Central memory CD8-positive, alpha-beta T cell (primary cell): ENCODE results near the gene ANKRD40.
A peak's percentile ranks its signal among the peaks of the same experiment; 100 is the strongest.
"Not testable (repeated sequence)": the region's sequence is repeated elsewhere in the genome, so short reads cannot be mapped to it uniquely, and the experiment has no call there.

Source experiments
- ATAC-seq: fragments of 150-1000 bp; cut with Tn5 transposase; replicated peaks from 2 replicates; pipeline ENCODE4 v1.10.0; 2022; ENCODE audit warnings: mild to moderate bottlenecking, moderate FRiP score, moderate number of reproducible peaks; ENCODE audit not compliant: poor library complexity, severe bottlenecking; ENCODE audit errors: extremely low read depth
- DNase-seq, 2 donors: peaks; one replicate each; pipeline ENCODE4 v3.0.0; 2021; ENCODE audit warnings: low spot score in 2 of 2
- H3K27ac Mint-ChIP-seq: one replicate; pipeline ENCODE4 v1.8.0; 2022; ENCODE audit warnings: low read depth, mild to moderate bottlenecking, moderate library complexity, mixed read lengths
- H3K27me3 Mint-ChIP-seq: one replicate; pipeline ENCODE4 v1.8.0; 2022; ENCODE audit warnings: mixed read lengths
- H3K36me3 Mint-ChIP-seq: one replicate; pipeline ENCODE4 v1.8.0; 2022; ENCODE audit warnings: mild to moderate bottlenecking, moderate library complexity, mixed read lengths; ENCODE audit not compliant: insufficient read depth
- H3K4me1 Mint-ChIP-seq: one replicate; pipeline ENCODE4 v1.8.0; 2022; ENCODE audit warnings: mixed read lengths
- H3K4me3 Mint-ChIP-seq: one replicate; pipeline ENCODE4 v1.8.0; 2022; ENCODE audit warnings: mild to moderate bottlenecking, moderate library complexity, mixed read lengths
- H3K9me3 Mint-ChIP-seq: one replicate; pipeline ENCODE4 v1.8.0; 2022; ENCODE audit warnings: mixed read lengths

ANKRD40 gene

DNA sequence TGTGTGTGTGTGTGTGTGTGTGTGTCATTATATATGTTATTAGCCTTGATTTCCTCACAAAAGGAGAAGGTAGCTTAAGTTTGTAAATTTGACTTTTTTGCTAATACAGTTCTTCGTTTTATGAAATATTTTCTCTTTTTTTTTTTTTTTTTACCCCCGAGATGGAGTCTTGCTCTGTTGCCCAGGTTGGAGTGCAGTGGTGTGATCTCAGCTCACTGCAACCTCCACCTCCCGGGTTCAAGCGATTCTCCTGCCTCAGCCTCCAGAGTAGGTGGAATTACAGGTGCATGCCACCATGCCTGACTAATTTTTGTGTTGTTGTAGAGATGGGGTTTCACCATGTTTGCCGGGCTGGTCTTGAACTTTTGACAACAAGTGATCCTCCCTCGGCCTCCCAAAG, 16.9 kb upstream of the ANKRD40 start:
- not testable (repeated sequence) for H3K4me3 Mint-ChIP-seq, ATAC-seq, H3K9me3 Mint-ChIP-seq, H3K27me3 Mint-ChIP-seq, DNase-seq, H3K27ac Mint-ChIP-seq
- Mint-ChIP-seq H3K4me1 (peaks cover 66% of the 10 kb centered on the region), H3K36me3 (peaks cover 17% of the 10 kb centered on the region)

- H3K36me3 Mint-ChIP-seq = peaks cover 24% of the 10 kb centered on the region
- H3K4me3 Mint-ChIP-seq = peak overlapping the region; percentile 97
- H3K27me3 Mint-ChIP-seq = no peaks in the 10 kb centered on the region
- ATAC-seq (no peak), DNase-seq (no peak)
- peak overlapping the region; percentile 97 for H3K27ac Mint-ChIP-seq
- no peaks in the 10 kb centered on the region for H3K9me3 Mint-ChIP-seq
- H3K4me1 Mint-ChIP-seq = peaks cover 50% of the 10 kb centered on the region
Observed at GRCh38 chr17:50722746-50723145, 15.0 kb upstream of the ANKRD40 start.

DNA sequence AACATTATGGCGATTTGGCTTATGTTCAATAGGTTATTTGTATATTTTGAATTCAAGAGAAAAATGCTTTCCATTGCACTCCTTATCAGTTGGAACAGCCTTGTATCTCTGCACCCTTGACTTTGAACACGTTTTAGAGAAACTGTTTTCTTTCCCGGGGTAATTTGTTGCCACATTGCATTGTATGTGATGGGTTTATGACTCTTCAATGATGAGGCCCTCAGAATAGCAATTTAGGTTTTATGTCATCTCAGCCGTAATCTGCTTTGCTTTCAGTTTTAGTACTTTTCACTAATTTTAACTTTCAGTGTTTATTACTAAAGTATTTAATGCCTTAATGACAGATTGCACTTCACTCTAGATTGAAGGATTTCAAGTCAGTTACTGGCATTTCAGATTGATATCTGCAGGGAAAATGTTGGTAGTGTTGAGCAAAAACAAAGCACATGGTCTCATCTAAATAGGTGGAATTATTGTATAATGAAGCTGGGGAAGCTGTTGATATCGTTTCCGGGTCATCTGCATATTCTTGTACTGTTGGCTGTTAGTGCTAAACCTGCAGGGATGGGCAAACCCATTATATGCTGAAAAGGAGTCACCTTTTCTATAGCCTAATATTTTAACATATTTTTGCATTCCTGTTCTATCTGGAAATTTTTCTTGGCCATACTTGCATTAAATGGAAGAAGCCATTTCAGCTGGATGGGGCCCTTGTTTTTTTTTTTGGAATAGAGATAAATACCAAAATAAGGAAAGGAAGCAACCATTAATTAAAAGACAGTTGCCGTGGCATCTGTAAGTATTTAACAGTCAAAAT, 13.7 kb upstream of the ANKRD40 start:
- DNase-seq = no peak
- peaks cover 38% of the 10 kb centered on the region for H3K4me1 Mint-ChIP-seq
- H3K4me3 Mint-ChIP-seq = peak overlapping the region; percentile 97
- H3K9me3 Mint-ChIP-seq = no peaks in the 10 kb centered on the region
- no peak for ATAC-seq
- peak overlapping the region; percentile 97 for H3K27ac Mint-ChIP-seq
- H3K36me3 Mint-ChIP-seq = peaks cover 21% of the 10 kb centered on the region
- H3K27me3 Mint-ChIP-seq = no peaks in the 10 kb centered on the region

GRCh38 chr17:50719924-50720794, 12.4 kb upstream of the ANKRD40 start:
- Mint-ChIP-seq H3K27ac (peak overlapping the region; percentile 97), H3K9me3 (no peaks in the 10 kb centered on the region), H3K27me3 (no peaks in the 10 kb centered on the region), H3K4me1 (peaks cover 32% of the 10 kb centered on the region), H3K4me3 (peak overlapping the region; percentile 97), H3K36me3 (peaks cover 19% of the 10 kb centered on the region)
- no peak for ATAC-seq
- DNase-seq = no peak

GRCh38 chr17:50719144-50719923, 11.6 kb upstream of the ANKRD40 start, which contains the start of gene LUC7L3:
Gene LUC7L3, plus strand, starts transcription at chr17:50719603. Its CDS starts 130 bp downstream, at chr17:50719733.
- Mint-ChIP-seq H3K4me3 (peak within 1 kb of the TSS; percentile 97), H3K27me3 (no peaks in the 10 kb centered on the region), H3K9me3 (no peaks in the 10 kb centered on the region), H3K4me1 (peaks cover 32% of the 10 kb centered on the region), H3K27ac (peak within 1 kb of the TSS; percentile 97), H3K36me3 (peaks cover 17% of the 10 kb centered on the region)
- DNase-seq (peak; percentile 87 to 92), ATAC-seq (peak; percentile 88)

GRCh38 chr17:50715471-50715870, 7.8 kb upstream of the ANKRD40 start:
- Mint-ChIP-seq H3K36me3 (peaks cover 12% of the 10 kb centered on the region), H3K9me3 (no peaks in the 10 kb centered on the region), H3K4me1 (peaks cover 11% of the 10 kb centered on the region), H3K4me3 (no peak overlapping the region), H3K27me3 (no peaks in the 10 kb centered on the region), H3K27ac (no peak overlapping the region)
- no peak for DNase-seq
- no peak for ATAC-seq

DNA sequence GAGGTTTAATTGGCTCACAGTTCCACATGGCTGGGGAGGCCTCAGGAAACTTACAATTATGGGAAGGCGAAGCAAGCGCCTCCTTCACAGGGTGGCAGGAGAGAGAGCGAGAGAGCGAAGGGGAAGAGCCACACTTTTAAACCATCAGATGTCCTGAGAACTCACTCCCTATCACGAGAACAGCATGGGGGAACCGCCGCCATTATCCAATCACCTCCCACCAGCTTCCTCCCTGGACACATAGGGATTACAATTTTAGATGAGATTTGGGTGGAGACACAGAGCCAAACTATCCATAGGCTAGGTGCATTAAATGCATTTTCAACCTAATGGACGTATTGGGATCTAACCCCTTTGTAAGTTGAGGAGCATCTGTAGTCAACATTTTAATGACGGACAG, 4.9 kb upstream of the ANKRD40 start:
- peaks cover 14% of the 10 kb centered on the region for H3K4me1 Mint-ChIP-seq
- no peaks in the 10 kb centered on the region for H3K9me3 Mint-ChIP-seq
- H3K36me3 Mint-ChIP-seq = peaks cover 11% of the 10 kb centered on the region
- H3K27me3 Mint-ChIP-seq = no peaks in the 10 kb centered on the region
- H3K27ac Mint-ChIP-seq = no peak overlapping the region
- no peak for DNase-seq
- no peak overlapping the region for H3K4me3 Mint-ChIP-seq
- no peak for ATAC-seq

- no peak overlapping the region for H3K27ac Mint-ChIP-seq
- DNase-seq = no peak
- ATAC-seq = no peak
- H3K4me3 Mint-ChIP-seq = no peak overlapping the region
- H3K36me3 Mint-ChIP-seq = peaks cover 16% of the 10 kb centered on the region
- no peaks in the 10 kb centered on the region for H3K9me3 Mint-ChIP-seq
- H3K27me3 Mint-ChIP-seq = no peaks in the 10 kb centered on the region
- peaks cover 15% of the 10 kb centered on the region for H3K4me1 Mint-ChIP-seq
Observed at GRCh38 chr17:50710650-50711049, 2.9 kb upstream of the ANKRD40 start.

DNA sequence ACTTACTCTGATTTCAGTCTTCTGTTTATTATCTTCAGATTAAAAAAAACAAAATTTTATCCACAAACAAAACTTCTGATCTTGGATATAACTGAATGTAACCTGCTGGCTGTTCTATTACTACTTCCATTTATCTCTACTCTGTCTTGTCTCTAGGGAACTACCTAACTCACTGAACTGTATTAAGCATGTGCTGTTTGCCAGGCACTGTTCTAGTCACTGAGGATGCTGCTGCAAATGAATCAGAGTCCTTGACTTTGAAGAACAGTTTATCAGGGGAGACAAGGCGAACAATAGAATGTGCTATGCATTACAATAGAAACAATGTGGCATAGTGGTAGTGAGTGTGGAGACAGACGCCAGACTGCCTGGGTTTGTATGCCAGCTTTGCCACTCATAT, 2.3 kb upstream of the ANKRD40 start:
- Mint-ChIP-seq H3K4me1 (peaks cover 17% of the 10 kb centered on the region), H3K36me3 (peaks cover 16% of the 10 kb centered on the region), H3K27me3 (no peaks in the 10 kb centered on the region), H3K9me3 (no peaks in the 10 kb centered on the region), H3K27ac (no peak overlapping the region), H3K4me3 (no peak overlapping the region)
- no peak for ATAC-seq
- no peak for DNase-seq

DNA sequence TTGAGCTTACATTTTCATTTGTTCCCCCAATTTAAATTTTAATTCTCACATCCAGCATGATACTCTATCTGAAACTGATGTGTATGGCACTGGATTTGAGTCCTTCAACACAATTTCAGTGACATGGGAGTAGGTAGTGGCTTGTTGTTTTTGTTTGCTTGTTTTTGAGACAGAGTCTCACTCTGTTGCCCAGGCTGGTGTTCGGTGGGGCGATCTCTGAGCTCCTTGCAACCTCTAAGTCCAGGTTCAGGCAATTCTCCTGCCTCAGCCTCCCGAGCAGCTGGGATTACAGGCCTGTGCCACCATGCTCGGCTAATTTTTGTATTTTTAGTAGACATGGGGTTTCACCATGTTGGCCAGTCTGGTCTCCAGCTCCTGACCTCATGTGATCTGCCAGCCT, 1.3 kb upstream of the ANKRD40 start:
- Mint-ChIP-seq H3K36me3 (peaks cover 16% of the 10 kb centered on the region), H3K4me1 (peaks cover 23% of the 10 kb centered on the region), H3K27ac (peak overlapping the region; percentile 97), H3K4me3 (peak overlapping the region; percentile 93)
- ATAC-seq, H3K27me3 Mint-ChIP-seq, H3K9me3 Mint-ChIP-seq, DNase-seq: not testable (repeated sequence)

DNA sequence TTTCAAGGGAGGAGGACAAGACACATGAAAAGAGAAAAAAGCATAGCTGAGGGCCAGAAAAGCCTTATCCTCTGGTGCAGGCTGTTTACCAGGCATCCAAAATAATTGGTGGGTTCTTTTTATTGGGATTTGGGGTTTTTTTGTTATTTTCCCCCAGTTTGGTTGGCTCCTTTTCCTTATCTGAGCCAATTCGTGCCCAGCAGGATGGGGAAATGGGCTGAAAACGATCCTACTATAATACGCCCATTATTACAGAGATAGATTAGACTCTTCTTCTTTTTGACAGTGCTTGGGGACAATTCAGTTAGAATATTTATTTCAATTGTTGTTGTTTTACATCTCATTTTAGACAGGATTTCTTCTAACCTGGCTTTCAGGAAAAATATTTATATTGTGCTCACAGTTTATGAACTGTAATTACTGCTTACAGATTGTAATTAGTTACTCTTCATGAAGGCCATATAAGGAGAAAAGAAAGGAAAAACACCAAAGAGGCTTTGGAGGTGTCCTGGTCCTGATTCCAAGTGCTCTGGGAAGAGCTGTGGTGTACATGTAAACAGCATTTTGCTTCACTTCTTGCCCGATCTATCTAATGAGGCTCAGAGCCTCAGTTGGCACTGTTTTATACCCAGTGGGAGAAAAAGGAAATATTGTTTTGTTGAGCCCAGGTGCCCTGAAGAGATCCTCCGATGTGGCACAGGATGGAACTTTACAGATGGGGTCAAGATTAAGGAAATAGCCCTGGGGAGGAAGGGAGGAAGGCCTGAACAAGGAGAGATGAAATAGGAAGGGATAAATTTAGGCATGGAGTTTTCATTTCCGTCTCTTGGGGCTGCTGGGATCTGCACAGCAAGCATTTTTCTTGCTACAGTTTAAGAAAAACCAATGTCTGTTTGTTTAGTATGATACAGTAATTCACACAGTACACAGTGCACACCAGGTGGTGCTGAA, 611 bp upstream of the ANKRD40 start:
- no peaks in the 10 kb centered on the region for H3K9me3 Mint-ChIP-seq
- H3K36me3 Mint-ChIP-seq = peaks cover 19% of the 10 kb centered on the region
- no peak for ATAC-seq
- peak overlapping the region; percentile 97 for H3K27ac Mint-ChIP-seq
- H3K4me3 Mint-ChIP-seq = peak overlapping the region; percentile 93
- H3K4me1 Mint-ChIP-seq = peaks cover 30% of the 10 kb centered on the region
- H3K27me3 Mint-ChIP-seq = no peaks in the 10 kb centered on the region
- DNase-seq = no peak
